IMR-90 (cell line): ENCODE data around the gene ABCB1.

Source experiments
- BHLHE40 ChIP-seq: fragments of 150-350 bp; IDR thresholded peaks from 2 replicates; pipeline ENCODE4 v1.6.1; 2016; ENCODE audit warnings: mild to moderate bottlenecking, low read depth, low read length
- CHD1 ChIP-seq: IDR thresholded peaks from 2 replicates; pipeline ENCODE4 v1.6.1; 2012; ENCODE audit warnings: low read depth, low read length, improper control_type of control experiment
- MAZ ChIP-seq: IDR thresholded peaks from 2 replicates; pipeline ENCODE4 v1.6.1; 2012; ENCODE audit warnings: low read depth, mild to moderate bottlenecking, low read length, improper control_type of control experiment, moderate library complexity, borderline replicate concordance
- MXI1 ChIP-seq: IDR thresholded peaks from 2 replicates; pipeline ENCODE4 v1.6.1; 2012; ENCODE audit warnings: low read depth, mild to moderate bottlenecking, low read length, moderate library complexity, borderline replicate concordance
- NFE2L2 ChIP-seq: fragments of 150-350 bp; IDR thresholded peaks from 2 replicates; pipeline ENCODE4 v1.6.1; 2016; ENCODE audit warnings: low read depth, mild to moderate bottlenecking, low read length
- POLR2A ChIP-seq: IDR thresholded peaks from 2 replicates; pipeline ENCODE4 v1.6.1; 2012; ENCODE audit warnings: mild to moderate bottlenecking, low read depth, low read length
- RAD21 ChIP-seq: IDR thresholded peaks from 2 replicates; pipeline ENCODE4 v1.6.1; 2012; ENCODE audit warnings: low read length, improper control_type of control experiment
- RFX5 ChIP-seq: IDR thresholded peaks from 2 replicates; pipeline ENCODE4 v1.8.0; 2012; ENCODE audit warnings: low read depth, mild to moderate bottlenecking, low read length, moderate library complexity
- USF2 ChIP-seq: fragments of 150-350 bp; IDR thresholded peaks from 2 replicates; pipeline ENCODE4 v1.6.1; 2017; ENCODE audit warnings: mild to moderate bottlenecking, antibody characterized with exemption, low read length, low read depth
- TF ChIP-seq, protein P1 (sequence below): conservative IDR thresholded peaks from 2 replicates; pipeline ENCODE4 v1.5.1; 2012; ENCODE audit warnings: mild to moderate bottlenecking, low read depth, low read length, improper control_type of control experiment

DNA sequence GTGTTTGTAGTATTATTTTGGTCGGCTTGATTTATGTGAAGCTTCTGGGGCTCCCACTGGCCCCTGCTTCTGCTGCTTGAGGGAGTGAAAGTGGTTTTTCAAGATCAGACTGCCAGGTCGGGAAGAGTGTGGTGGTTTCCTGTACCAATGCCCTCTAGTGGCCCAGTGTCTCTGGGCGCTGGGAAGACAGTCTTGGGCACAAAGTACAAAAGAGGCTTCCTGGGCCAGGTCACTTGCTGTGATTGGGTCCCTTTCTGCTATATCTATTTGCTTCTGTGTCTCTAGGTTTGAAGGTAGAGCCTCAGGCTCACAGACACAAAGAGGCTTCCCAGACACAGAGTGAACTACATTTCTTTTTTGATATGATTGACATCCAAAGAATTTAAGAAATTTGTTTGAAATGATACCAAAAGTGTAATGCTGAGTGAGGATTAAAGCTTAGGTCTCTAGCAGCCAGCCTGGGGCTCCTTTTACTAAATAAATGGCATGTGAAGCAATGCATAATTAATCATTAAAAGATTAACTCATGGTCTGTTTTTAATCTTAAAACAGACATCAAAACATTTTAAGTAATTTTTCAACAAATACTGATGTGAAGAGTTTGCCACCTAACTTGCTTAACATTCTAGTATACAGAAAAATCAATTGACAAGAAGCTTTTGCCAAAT lies 36.3 kb downstream of the ABCB1 start:
- no peak for TF ChIP-seq USF2
- TF ChIP-seq CHD1 = no peak
- TF ChIP-seq MAZ = no peak
- TF ChIP-seq RFX5 = no peak
- TF ChIP-seq, protein P1, sequence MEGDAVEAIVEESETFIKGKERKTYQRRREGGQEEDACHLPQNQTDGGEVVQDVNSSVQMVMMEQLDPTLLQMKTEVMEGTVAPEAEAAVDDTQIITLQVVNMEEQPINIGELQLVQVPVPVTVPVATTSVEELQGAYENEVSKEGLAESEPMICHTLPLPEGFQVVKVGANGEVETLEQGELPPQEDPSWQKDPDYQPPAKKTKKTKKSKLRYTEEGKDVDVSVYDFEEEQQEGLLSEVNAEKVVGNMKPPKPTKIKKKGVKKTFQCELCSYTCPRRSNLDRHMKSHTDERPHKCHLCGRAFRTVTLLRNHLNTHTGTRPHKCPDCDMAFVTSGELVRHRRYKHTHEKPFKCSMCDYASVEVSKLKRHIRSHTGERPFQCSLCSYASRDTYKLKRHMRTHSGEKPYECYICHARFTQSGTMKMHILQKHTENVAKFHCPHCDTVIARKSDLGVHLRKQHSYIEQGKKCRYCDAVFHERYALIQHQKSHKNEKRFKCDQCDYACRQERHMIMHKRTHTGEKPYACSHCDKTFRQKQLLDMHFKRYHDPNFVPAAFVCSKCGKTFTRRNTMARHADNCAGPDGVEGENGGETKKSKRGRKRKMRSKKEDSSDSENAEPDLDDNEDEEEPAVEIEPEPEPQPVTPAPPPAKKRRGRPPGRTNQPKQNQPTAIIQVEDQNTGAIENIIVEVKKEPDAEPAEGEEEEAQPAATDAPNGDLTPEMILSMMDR = no peak
- TF ChIP-seq BHLHE40 = no peak
- TF ChIP-seq POLR2A = no peak
- TF ChIP-seq RAD21 = no peak
- no peak for TF ChIP-seq NFE2L2
- no peak for TF ChIP-seq MXI1
